Measurements from ENCODE around the gene LRP1B.

The LRP1B gene

DNA sequence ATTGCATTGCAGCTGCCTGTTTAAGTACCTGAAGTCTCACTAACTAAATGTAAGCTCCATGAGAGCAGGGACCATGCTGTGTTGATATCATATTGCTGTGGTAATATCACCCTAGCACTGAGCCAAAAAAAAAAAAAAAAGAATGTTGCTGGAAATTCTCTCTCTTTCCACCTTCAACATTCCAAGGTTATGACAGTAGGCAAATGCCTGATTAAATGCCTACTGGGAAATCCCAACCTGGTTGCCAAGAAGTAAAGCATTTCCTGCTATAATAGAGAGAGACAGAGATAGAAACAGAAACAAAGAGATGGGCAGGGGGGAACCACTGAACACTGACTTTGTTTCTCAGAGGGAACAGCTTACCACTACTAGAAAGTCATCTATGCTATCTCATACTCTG, 1604.2 kb downstream of the LRP1B start:
- TF ChIP-seq, protein P1, sequence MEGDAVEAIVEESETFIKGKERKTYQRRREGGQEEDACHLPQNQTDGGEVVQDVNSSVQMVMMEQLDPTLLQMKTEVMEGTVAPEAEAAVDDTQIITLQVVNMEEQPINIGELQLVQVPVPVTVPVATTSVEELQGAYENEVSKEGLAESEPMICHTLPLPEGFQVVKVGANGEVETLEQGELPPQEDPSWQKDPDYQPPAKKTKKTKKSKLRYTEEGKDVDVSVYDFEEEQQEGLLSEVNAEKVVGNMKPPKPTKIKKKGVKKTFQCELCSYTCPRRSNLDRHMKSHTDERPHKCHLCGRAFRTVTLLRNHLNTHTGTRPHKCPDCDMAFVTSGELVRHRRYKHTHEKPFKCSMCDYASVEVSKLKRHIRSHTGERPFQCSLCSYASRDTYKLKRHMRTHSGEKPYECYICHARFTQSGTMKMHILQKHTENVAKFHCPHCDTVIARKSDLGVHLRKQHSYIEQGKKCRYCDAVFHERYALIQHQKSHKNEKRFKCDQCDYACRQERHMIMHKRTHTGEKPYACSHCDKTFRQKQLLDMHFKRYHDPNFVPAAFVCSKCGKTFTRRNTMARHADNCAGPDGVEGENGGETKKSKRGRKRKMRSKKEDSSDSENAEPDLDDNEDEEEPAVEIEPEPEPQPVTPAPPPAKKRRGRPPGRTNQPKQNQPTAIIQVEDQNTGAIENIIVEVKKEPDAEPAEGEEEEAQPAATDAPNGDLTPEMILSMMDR (conservative IDR thresholded peaks at IDR 0.05), result no peak
- H3K27ac ChIP-seq, result no peak overlapping the region

DNA sequence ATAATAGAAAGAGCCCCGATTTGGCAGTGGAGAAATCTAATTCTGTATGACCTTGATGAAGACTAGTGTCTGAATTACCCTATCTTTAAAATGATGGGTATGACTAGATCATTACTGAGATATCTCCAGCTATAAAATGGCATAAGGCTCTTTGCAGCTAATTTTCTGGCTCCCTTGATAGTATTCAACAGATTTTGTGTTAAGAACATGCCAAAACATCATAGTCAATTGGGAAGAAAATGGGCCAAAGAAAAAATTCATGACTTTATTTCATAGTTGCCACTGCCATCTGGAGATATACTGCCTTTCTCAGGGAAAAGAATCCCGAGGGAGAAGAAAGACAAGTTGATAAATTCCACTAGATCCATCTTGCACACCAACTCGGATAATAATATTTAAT, 1618.7 kb downstream of the LRP1B start:
- no peak overlapping the region for H3K27ac ChIP-seq
- TF ChIP-seq, protein P1 (conservative IDR thresholded peaks at IDR 0.05), result no peak

DNA sequence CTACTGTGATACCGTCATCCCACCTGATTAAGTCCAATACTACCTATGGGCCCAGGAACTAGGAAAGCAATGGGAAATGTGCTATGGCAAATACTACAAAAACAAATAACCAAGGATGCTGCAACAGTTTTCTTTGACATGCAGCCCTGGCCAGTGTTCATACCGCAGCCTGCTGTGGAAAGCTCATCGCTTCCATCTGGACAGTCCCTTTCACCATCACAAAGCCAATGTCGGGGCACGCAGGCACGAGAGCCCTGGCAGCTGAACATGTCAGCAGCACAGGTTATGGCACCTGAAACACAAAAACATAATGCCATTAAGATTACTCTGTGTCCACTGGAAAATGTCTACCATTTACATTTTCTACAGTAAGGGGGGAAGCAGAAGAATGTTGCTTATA, 1621.1 kb downstream of the LRP1B start:
- no peak overlapping the region for H3K27ac ChIP-seq
- TF ChIP-seq, protein P1 (conservative IDR thresholded peaks at IDR 0.05), result no peak

DNA sequence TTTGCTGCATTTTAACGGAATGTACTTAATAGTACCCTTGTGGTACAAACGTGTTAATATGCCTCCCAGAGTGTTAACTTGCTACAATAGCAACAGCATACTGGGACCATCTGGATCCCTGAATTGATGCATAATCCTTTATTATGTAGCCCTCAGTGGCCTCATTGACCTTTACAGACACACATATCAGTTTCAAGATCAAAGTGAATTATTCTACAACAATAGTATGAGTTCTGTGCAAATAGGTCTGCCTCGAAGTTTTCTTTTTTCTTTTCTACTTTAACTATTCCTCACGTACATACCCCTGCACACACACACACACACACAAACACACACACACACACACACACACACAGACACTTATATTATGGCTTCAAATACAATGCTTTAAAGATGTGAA, 1622.1 kb downstream of the LRP1B start:
- TF ChIP-seq, protein P1 (conservative IDR thresholded peaks at IDR 0.05), result no peak
- H3K27ac ChIP-seq, result no peak overlapping the region

DNA sequence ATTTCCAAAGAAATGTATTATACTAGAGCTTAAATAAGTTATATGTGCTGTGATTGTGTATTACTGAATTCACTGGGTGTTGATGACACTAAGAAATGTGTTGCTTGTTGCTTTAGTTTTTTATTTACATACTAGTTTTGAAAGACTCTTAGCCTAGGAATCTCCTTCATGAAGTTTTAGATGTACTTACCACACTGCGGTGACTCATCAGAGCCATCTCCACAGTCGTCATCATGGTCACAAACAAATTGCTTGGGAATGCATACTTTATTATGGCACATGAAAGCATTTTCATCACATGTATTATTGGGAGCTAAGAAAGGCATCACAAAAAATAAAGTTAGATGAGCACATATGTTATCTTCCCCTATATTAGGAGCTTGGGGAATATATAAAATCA, 1624.2 kb downstream of the LRP1B start:
- TF ChIP-seq, protein P1 (conservative IDR thresholded peaks at IDR 0.05), result no peak
- H3K27ac ChIP-seq, result no peak overlapping the region

DNA sequence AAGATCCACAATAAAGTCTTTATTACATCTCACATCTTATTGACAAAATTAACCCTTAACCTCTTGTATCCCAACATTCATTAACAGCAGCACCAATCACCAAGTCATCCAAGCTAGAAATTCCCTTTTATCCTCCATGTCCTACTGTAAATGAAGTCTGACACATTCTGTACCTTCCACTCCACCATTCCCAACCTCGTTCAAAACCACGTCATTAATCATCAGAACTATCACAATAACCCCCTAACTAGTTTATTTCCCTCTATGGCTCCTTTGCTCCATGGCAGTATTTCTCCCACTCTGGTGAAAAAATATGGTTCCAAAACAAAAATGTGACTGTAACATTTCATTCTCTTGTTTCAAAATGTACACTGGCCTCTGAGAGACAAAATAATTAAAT, 1626.2 kb downstream of the LRP1B start:
- TF ChIP-seq, protein P1 (conservative IDR thresholded peaks at IDR 0.05), result no peak
- H3K27ac ChIP-seq, result no peak overlapping the region

DNA sequence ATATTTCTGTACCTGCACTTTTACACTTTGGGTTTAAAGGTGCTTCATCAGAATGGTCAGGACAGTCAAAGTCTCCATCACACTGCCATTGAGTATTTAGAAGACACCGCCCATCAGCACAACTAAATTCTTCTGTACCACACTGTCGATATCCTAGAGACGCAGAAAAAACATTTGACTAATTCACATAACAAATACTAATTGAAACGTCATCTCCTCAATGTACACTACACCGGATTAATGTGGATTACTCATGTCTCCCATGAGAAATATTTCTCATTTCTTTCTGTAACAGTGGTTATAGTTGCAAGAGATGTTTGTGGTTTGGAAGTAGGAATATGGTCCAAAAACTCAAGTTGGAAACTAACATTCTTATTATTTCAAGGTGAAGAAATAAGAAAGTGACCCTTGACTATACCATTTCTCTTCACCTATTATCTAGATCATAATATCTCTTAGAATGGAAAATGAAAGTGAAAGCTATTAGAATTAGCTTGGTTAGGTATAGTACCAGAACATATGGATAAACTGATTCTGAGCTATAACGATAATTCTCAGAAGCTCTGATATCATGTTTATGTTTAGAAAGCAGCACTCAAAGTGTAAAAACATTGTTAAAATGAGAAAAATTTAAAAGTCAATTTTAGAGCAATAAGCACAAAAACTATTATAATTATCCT, 1627.7 kb downstream of the LRP1B start:
- TF ChIP-seq, protein P1 (conservative IDR thresholded peaks at IDR 0.05), result no peak
- H3K27ac ChIP-seq, result no peak overlapping the region
